Lower lobe of right lung (tissue), 2 donors: ENCODE data around the gene ZNF70. TPM values are rescaled to one million over a fixed set of nuclear protein-coding genes. Genes with fewer than 3 reads are reported as not detected.

Experiments
- ATAC-seq, 2 donors: fragments of 200-7000 bp; cut with Tn5 transposase; one replicate each; pipeline ENCODE4 v1.9.1; 2020 to 2022; ENCODE audit warnings: mild to moderate bottlenecking in 2 of 2, moderate library complexity in 2 of 2
- DNase-seq: peaks from one replicate; pipeline ENCODE4 v3.0.0-alpha.2; 2020
- H3K27ac ChIP-seq: fragments of 200-600 bp; one replicate; pipeline ENCODE4 v1.8.0; 2022
- H3K27me3 ChIP-seq: fragments of 200-600 bp; one replicate; pipeline ENCODE4 v1.8.0; 2022; ENCODE audit warnings: low read depth
- H3K36me3 ChIP-seq: fragments of 200-600 bp; one replicate; pipeline ENCODE4 v1.8.0; 2022; ENCODE audit warnings: mild to moderate bottlenecking
- H3K4me1 ChIP-seq: fragments of 200-600 bp; one replicate; pipeline ENCODE4 v1.8.0; 2022
- H3K4me3 ChIP-seq: fragments of 200-600 bp; one replicate; pipeline ENCODE4 v1.8.0; 2022; ENCODE audit warnings: mild to moderate bottlenecking
- H3K9me3 ChIP-seq: fragments of 200-600 bp; one replicate; pipeline ENCODE4 v1.8.0; 2022
- intact Hi-C: fragments of 100-400 bp; cut with DNase I; formaldehyde crosslinking; loops from one replicate; pipeline ENCODE4 v1.11.0; 2022
- total RNA-seq: library from RNA; stranded (reverse); fragmentation: NEBNext Ultra II Directional; extraction: Animal tissue kit (Norgen Biotek cat#: 25700); gene quantifications from one replicate; pipeline ENCODE4 v1.2.1, GENCODE V29; 2021
- TF ChIP-seq, protein P1 (sequence below): fragments of 200-600 bp; IDR thresholded peaks from one replicate; pipeline ENCODE4 v1.8.0; 2022; ENCODE audit warnings: antibody characterized with exemption, mild to moderate bottlenecking
- donor health status: DM: no; HTN: yes; CAD: no; lungs with severe emphysema.

Gene ZNF70
- total RNA-seq, 1 donor from 2014 or later = 5.7 TPM

DNA sequence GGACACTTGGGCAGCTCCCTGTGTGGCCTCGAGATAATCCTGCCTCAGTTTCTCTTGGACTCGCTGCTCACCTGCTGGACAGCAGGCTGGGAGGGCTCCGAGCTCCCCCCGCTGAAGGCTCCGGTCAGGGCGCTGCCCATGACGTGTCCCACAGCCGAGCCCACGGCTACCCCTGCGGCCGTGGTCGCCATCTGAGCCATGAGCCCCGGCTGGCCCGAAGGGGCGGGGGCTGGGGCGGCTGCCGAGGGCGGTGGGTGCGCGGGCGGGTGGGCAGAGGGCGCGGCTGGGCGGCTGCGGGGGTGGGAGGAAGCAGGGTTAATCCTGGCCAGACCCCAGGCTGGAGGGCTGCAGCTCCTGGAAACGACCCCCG is 16.4 kb upstream of the ZNF70 start:
- TF ChIP-seq, protein P1, sequence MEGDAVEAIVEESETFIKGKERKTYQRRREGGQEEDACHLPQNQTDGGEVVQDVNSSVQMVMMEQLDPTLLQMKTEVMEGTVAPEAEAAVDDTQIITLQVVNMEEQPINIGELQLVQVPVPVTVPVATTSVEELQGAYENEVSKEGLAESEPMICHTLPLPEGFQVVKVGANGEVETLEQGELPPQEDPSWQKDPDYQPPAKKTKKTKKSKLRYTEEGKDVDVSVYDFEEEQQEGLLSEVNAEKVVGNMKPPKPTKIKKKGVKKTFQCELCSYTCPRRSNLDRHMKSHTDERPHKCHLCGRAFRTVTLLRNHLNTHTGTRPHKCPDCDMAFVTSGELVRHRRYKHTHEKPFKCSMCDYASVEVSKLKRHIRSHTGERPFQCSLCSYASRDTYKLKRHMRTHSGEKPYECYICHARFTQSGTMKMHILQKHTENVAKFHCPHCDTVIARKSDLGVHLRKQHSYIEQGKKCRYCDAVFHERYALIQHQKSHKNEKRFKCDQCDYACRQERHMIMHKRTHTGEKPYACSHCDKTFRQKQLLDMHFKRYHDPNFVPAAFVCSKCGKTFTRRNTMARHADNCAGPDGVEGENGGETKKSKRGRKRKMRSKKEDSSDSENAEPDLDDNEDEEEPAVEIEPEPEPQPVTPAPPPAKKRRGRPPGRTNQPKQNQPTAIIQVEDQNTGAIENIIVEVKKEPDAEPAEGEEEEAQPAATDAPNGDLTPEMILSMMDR = no peak
- H3K4me1 ChIP-seq = peaks cover 52% of the 10 kb centered on the region
- no peaks in the 10 kb centered on the region for H3K27me3 ChIP-seq
- DNase-seq (no peak), ATAC-seq (peak; percentile 1 to 3)
- intact Hi-C loops = no loop called here
- peak overlapping the region; percentile 75 for H3K27ac ChIP-seq
- H3K9me3 ChIP-seq = no peaks in the 10 kb centered on the region
- H3K36me3 ChIP-seq = no peaks in the 10 kb centered on the region
- peak overlapping the region; percentile 69 for H3K4me3 ChIP-seq

DNA sequence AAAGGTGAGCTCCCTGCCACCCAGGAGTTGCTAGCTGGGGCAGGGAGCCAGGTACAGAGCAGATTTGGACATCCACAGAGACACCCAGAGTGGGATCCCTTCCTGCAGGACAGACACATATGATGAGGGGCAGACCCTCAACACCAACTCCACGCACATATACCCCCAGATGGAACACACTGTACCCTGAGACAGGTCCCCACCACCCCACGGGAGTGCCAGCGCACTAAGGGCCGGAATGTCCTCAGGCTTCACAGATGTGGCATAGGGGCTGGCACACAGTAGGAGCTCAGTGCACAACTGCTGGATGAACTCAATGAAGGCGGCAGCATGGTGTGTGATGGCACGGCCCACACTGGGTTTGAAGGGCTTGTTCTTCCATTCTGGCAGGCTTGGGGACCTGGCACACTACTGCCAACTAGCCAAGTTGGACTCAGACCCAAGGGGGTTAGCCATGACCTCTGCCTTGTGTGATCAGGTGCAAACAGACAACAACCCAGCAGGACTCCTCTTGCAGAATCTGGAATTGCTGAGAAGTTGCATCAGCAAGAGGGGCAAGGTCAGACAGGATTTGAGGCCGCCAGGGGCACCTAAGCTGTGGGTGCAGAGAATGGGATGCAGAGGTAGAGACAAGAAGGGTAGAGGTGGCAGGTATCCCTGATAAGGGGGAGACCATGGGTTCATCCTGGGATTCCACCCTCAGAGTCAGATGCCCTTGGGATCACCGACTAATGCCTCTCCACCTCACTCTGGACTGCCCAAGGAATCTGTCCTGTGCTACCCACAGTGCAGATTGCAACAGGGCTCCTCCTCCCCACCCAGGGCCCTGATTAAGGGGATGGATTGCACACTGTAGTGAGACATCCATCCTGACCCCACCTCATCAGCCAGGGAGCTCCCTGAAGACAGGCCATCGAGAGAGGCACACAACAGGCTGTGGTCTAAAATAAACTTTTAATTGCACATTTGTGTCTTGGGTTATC is 14.3 kb upstream of the ZNF70 start:
- intact Hi-C loops = no loop called here
- no peak for DNase-seq
- H3K27me3 ChIP-seq = no peaks in the 10 kb centered on the region
- H3K27ac ChIP-seq = no peak overlapping the region
- no peaks in the 10 kb centered on the region for H3K36me3 ChIP-seq
- H3K4me3 ChIP-seq = no peak overlapping the region
- no peaks in the 10 kb centered on the region for H3K9me3 ChIP-seq
- TF ChIP-seq, protein P1 = no peak
- peaks cover 36% of the 10 kb centered on the region for H3K4me1 ChIP-seq
- ATAC-seq = no peak

DNA sequence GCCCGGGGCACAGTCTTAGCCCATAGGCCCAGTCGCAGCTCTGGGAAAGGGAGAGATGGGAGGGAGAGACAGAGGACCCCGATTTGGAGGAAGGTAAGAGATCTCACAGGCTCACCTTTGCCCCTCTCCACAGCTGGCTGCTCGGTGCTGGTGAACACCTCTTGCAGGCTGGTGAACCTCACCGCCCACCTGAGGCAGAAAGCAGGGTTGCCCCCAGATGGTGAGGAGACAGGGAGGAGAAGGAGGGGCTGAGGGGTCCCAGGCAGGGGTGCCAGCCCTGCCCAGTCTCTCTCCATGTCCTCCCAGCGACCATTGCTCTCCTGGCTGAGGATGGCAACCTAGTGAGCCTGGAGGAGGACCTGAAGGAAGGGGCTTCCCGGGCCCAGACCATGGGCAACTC is 13.0 kb upstream of the ZNF70 start:
- no peaks in the 10 kb centered on the region for H3K9me3 ChIP-seq
- H3K4me1 ChIP-seq = peaks cover 35% of the 10 kb centered on the region
- no peak overlapping the region for H3K27ac ChIP-seq
- H3K36me3 ChIP-seq = no peaks in the 10 kb centered on the region
- peak overlapping the region; percentile 37 for H3K4me3 ChIP-seq
- DNase-seq (no peak), ATAC-seq (no peak)
- H3K27me3 ChIP-seq = no peaks in the 10 kb centered on the region
- intact Hi-C loops = no loop called here
- TF ChIP-seq, protein P1 = no peak

DNA sequence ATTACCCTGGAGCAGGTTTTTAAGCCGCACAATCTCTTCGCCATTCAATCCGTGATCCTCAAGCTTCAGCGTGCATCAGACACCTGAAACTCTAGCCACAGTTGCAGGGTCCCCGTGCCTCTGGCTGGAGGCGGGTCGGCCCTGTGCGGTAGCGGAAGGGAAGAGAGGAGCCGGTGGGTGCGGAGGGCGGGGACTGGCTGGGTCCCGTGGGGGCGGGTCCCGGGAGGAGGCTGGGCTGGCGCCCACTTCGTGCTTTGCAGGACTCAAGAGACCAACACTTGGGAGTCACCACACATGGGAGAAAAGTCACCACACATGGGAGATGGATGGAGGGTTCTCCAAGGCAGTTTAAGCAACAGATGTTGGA is 12.7 kb upstream of the ZNF70 start:
- H3K27me3 ChIP-seq = no peaks in the 10 kb centered on the region
- TF ChIP-seq, protein P1 = no peak
- intact Hi-C loops = no loop called here
- H3K4me1 ChIP-seq = peaks cover 31% of the 10 kb centered on the region
- H3K4me3 ChIP-seq = peak overlapping the region; percentile 37
- DNase-seq = peak; percentile 73
- no peaks in the 10 kb centered on the region for H3K9me3 ChIP-seq
- no peak for ATAC-seq
- H3K36me3 ChIP-seq = no peaks in the 10 kb centered on the region
- H3K27ac ChIP-seq = no peak overlapping the region

DNA sequence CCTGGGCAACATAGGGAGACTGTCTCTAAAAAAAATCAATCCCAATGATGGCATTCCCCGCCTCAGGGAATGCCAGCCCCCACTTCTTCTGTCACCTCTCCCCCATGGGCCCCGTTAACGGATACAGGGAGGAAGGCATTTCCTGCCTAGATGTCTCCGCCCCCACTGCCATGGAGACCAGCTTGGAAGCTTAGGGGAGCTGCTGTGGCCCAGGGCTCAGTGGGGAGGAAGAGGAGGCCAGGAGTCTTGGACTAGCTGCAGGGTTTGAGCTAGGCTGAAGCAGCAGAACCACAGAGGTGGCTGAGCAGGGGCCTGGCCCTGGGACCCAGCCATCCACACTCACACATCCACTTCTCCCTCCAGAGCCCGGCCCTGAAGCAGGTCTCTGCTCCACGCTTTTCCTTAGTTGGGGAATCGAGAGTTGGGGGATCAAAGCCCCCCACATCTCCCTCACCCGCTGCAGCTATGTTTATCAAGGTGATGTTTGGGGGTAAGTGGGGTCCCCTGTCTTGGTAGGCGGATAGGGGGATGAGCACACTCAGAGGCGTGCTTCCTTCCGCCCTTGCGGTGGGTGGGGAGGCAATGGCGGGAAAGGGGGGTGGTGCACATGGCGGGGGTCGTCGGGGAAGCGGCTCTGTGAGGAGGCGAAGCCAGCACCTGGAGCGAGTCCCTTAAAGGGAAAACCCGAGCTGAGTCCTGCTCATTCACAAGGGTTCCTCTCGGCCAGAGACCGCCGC is 12.1 kb upstream of the ZNF70 start, which contains the start of gene C22orf15:
TSS of gene C22orf15 (plus strand) at position 149 of the 737 bp plus-strand sequence. CDS start at position 466, 317 bp downstream.
- peak within 1 kb of the TSS; percentile 37 for H3K4me3 ChIP-seq

More for the DNA sequence above, 12.1 kb upstream of the ZNF70 start, which contains the start of gene C22orf15:
- Histone ChIP-seq H3K27me3 (no peaks in the 10 kb centered on the region), H3K36me3 (no peaks in the 10 kb centered on the region), H3K4me1 (peaks cover 26% of the 10 kb centered on the region), H3K27ac (no peak within 1 kb of the TSS), H3K9me3 (no peaks in the 10 kb centered on the region)
- ATAC-seq = no peak
- intact Hi-C loops = no loop called here
- TF ChIP-seq, protein P1 = no peak
- DNase-seq = no peak
